Measurements from ENCODE around the gene DUSP16. TPM values are rescaled to one million over a fixed set of nuclear protein-coding genes. Genes with fewer than 3 reads are reported as not detected.
"Not testable (repeated sequence)": the region's sequence is repeated elsewhere in the genome, so short reads cannot be mapped to it uniquely, and the experiment has no call there.

DUSP16 gene
- polyA plus RNA-seq, 4 donors: 22.5 to 83.4 (median 30.1) TPM

GRCh38 chr12:12590961-12591360 is 28.3 kb upstream of the DUSP16 start:
- Histone ChIP-seq H3K27me3 (ENCODE audit: control insufficient read depth in 3 of 3, insufficient read depth in 3 of 3, low read length in 3 of 3) (no peaks in the 10 kb centered on the region), H3K4me1 (ENCODE audit: control insufficient read depth in 3 of 3, insufficient read depth in 2 of 3, low read depth in 1 of 3, low read length in 2 of 3) (peaks cover 0 to 8% (median 3%) of the 10 kb centered on the region in 3 donors), H3K4me3 (ENCODE audit: low read depth in 1 of 3, low read length in 3 of 3) (no peak overlapping the region), H3K9me3 (ENCODE audit: control insufficient read depth in 2 of 2, insufficient read depth in 1 of 2, low read depth in 1 of 2, low read length in 1 of 2) (no peaks in the 10 kb centered on the region), H3K27ac (ENCODE audit: low read depth in 1 of 3, low read length in 2 of 3) (no peak overlapping the region), H3K36me3 (ENCODE audit: control insufficient read depth in 3 of 3, insufficient read depth in 2 of 3, low read depth in 1 of 3, low read length in 3 of 3) (peaks cover 0 to 2% (median 0%) of the 10 kb centered on the region in 3 donors)
- WGBS, 3 donors: 94 to 96% (median 95%) methylated on average over 6 of the region's 6 CpGs
- DNase-seq (no peak), FAIRE-seq (no peak)

GRCh38 chr12:12588436-12588835 is 25.8 kb upstream of the DUSP16 start:
- not testable (repeated sequence) for H3K36me3 ChIP-seq (ENCODE audit: control insufficient read depth in 3 of 3, insufficient read depth in 2 of 3, low read depth in 1 of 3, low read length in 3 of 3); H3K27me3 ChIP-seq (ENCODE audit: control insufficient read depth in 3 of 3, insufficient read depth in 3 of 3, low read length in 3 of 3); H3K4me3 ChIP-seq (ENCODE audit: low read depth in 1 of 3, low read length in 3 of 3); H3K27ac ChIP-seq (ENCODE audit: low read depth in 1 of 3, low read length in 2 of 3); FAIRE-seq; H3K4me1 ChIP-seq (ENCODE audit: control insufficient read depth in 3 of 3, insufficient read depth in 2 of 3, low read depth in 1 of 3, low read length in 2 of 3); DNase-seq; H3K9me3 ChIP-seq (ENCODE audit: control insufficient read depth in 2 of 2, insufficient read depth in 1 of 2, low read depth in 1 of 2, low read length in 1 of 2)
- 71 to 88% (median 77%) methylated on average over 3 of the region's 3 CpGs for WGBS, 3 donors

DNA sequence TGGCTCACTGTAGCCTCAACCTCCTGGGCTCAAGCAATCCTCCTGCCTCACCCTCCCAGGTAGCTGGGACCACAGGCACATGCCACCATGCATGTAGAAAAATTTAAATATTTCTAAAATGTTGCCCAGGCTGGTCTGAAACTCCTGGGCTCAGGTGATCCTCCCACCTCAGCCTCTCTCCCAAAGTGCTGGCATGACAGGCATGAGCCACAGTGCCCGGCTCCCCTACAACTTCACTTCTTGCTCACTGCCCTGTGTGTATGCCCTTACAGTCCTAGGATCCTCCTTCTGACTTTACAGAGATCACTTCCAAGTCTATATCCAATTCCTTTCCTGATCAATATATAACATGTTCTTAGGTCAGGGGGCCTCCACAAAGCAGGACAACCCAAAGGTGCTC is 25.2 kb upstream of the DUSP16 start:
- Histone ChIP-seq H3K9me3 (ENCODE audit: control insufficient read depth in 2 of 2, insufficient read depth in 1 of 2, low read depth in 1 of 2, low read length in 1 of 2) (no peaks in the 10 kb centered on the region), H3K36me3 (ENCODE audit: control insufficient read depth in 3 of 3, insufficient read depth in 2 of 3, low read depth in 1 of 3, low read length in 3 of 3) (peaks cover 0 to 2% (median 0%) of the 10 kb centered on the region in 3 donors), H3K4me1 (ENCODE audit: control insufficient read depth in 3 of 3, insufficient read depth in 2 of 3, low read depth in 1 of 3, low read length in 2 of 3) (peaks cover 0 to 8% (median 3%) of the 10 kb centered on the region in 3 donors), H3K27ac (ENCODE audit: low read depth in 1 of 3, low read length in 2 of 3) (no peak overlapping the region), H3K27me3 (ENCODE audit: control insufficient read depth in 3 of 3, insufficient read depth in 3 of 3, low read length in 3 of 3) (no peaks in the 10 kb centered on the region), H3K4me3 (ENCODE audit: low read depth in 1 of 3, low read length in 3 of 3) (no peak overlapping the region)
- DNase-seq (no peak), FAIRE-seq (no peak)
- WGBS, 3 donors: 79 to 95% (median 87%) methylated on average over 1 of the region's 1 CpG

DNA sequence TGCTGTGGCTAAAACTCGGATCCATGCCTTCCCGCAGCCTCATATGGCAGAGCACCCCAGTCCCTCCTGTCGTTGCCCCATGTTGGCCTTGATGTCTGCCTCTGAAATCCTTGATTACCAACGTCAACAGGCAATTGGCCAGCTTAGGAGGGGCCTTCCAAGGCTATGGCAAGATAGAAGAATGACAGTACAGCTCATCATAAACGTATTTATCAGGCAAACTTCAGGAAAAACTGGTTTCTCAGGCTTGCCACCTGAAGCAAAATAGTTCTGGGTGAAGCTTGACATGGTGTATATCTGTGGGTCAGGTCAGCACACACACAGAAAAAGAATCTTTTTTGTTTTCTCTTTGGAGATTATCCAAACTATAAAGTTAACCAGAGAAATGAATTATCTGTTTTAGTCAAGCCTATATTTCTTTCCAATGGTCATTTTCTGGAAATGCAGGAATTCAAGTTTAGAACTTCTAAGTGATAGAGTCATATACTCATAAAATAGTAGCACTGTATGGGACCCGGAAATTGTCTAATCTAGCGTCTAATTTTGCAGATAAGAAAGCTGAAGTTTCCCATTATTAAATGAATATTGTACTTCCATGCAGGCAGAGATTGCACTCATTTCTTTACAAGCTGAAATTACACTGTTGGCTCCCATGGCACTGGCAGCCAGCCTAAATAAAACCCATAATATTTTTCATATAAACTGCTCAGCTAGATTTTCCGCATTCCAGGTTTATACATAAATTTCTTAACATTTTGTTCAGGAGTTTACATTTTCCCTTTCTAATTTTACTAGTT is 24.4 kb upstream of the DUSP16 start:
- no peak overlapping the region for H3K27ac ChIP-seq (ENCODE audit: low read depth in 1 of 3, low read length in 2 of 3)
- WGBS, 3 donors: 35 to 63% (median 47%) methylated on average over 8 of the region's 8 CpGs

GRCh38 chr12:12585115-12585863 is 22.6 kb upstream of the DUSP16 start:
- Histone ChIP-seq H3K4me3 (ENCODE audit: low read depth in 1 of 3, low read length in 3 of 3) (no peak overlapping the region), H3K27me3 (ENCODE audit: control insufficient read depth in 3 of 3, insufficient read depth in 3 of 3, low read length in 3 of 3) (no peaks in the 10 kb centered on the region), H3K4me1 (ENCODE audit: control insufficient read depth in 3 of 3, insufficient read depth in 2 of 3, low read depth in 1 of 3, low read length in 2 of 3) (peaks cover 0 to 8% (median 3%) of the 10 kb centered on the region in 3 donors), H3K9me3 (ENCODE audit: control insufficient read depth in 2 of 2, insufficient read depth in 1 of 2, low read depth in 1 of 2, low read length in 1 of 2) (no peaks in the 10 kb centered on the region), H3K27ac (ENCODE audit: low read depth in 1 of 3, low read length in 2 of 3) (no peak overlapping the region), H3K36me3 (ENCODE audit: control insufficient read depth in 3 of 3, insufficient read depth in 2 of 3, low read depth in 1 of 3, low read length in 3 of 3) (peaks cover 0 to 2% (median 0%) of the 10 kb centered on the region in 3 donors)
- FAIRE-seq: no peak
- DNase-seq: no peak
- WGBS, 3 donors: 72 to 93% (median 82%) methylated on average over 2 of the region's 2 CpGs

More for the DNA sequence above, 24.4 kb upstream of the DUSP16 start:
- no peaks in the 10 kb centered on the region for H3K27me3 ChIP-seq (ENCODE audit: control insufficient read depth in 3 of 3, insufficient read depth in 3 of 3, low read length in 3 of 3)
- peaks cover 0 to 2% (median 0%) of the 10 kb centered on the region in 3 donors for H3K36me3 ChIP-seq (ENCODE audit: control insufficient read depth in 3 of 3, insufficient read depth in 2 of 3, low read depth in 1 of 3, low read length in 3 of 3)
- no peak for FAIRE-seq
- DNase-seq: peak; percentile 24 to 41
- H3K4me3 ChIP-seq (ENCODE audit: low read depth in 1 of 3, low read length in 3 of 3): no peak overlapping the region
- H3K4me1 ChIP-seq (ENCODE audit: control insufficient read depth in 3 of 3, insufficient read depth in 2 of 3, low read depth in 1 of 3, low read length in 2 of 3): peaks cover 0 to 8% (median 3%) of the 10 kb centered on the region in 3 donors
- no peaks in the 10 kb centered on the region for H3K9me3 ChIP-seq (ENCODE audit: control insufficient read depth in 2 of 2, insufficient read depth in 1 of 2, low read depth in 1 of 2, low read length in 1 of 2)

DNA sequence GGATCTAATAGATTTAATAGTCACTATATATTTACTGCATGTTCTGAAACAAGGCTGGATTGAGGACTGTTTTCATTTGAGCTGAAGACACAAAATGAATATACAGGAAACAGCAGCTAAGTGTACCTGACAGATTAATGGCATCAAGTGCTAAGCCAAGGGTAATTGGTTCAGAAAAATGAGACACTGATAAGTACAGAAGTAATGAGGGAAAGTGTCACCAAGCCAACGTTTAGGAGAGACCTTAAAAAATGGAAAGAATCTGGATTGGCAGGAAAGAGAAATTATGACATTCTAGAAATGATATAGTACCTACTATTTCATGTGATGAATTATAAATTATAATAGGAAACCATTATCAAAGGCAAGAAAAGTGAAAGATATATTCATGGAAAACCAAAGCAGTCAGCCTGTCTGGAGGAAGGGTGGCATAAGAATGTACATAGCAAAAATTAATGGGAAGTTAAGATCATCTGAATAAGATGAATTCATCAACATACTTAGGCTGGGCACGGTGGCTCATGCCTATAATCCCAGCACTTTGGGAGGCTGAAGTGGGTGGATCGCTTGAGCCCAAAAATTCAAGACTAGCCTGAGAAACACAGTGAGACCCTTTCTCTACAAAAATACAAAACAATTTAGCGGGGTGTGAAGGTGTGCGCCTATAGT is 21.0 kb upstream of the DUSP16 start:
- FAIRE-seq (no peak), DNase-seq (no peak)
- Histone ChIP-seq H3K27me3 (ENCODE audit: control insufficient read depth in 3 of 3, insufficient read depth in 3 of 3, low read length in 3 of 3) (no peaks in the 10 kb centered on the region), H3K4me1 (ENCODE audit: control insufficient read depth in 3 of 3, insufficient read depth in 2 of 3, low read depth in 1 of 3, low read length in 2 of 3) (peaks cover 0 to 8% (median 3%) of the 10 kb centered on the region in 3 donors), H3K4me3 (ENCODE audit: low read depth in 1 of 3, low read length in 3 of 3) (no peak overlapping the region), H3K27ac (ENCODE audit: low read depth in 1 of 3, low read length in 2 of 3) (no peak overlapping the region), H3K36me3 (ENCODE audit: control insufficient read depth in 3 of 3, insufficient read depth in 2 of 3, low read depth in 1 of 3, low read length in 3 of 3) (peaks cover 0 to 2% (median 0%) of the 10 kb centered on the region in 3 donors), H3K9me3 (ENCODE audit: control insufficient read depth in 2 of 2, insufficient read depth in 1 of 2, low read depth in 1 of 2, low read length in 1 of 2) (no peaks in the 10 kb centered on the region)
- WGBS, 3 donors: 81 to 85% (median 81%) methylated on average over 5 of the region's 5 CpGs

GRCh38 chr12:12582895-12583303 is 20.2 kb upstream of the DUSP16 start:
- Histone ChIP-seq H3K4me1 (ENCODE audit: control insufficient read depth in 3 of 3, insufficient read depth in 2 of 3, low read depth in 1 of 3, low read length in 2 of 3) (peaks cover 0 to 6% (median 3%) of the 10 kb centered on the region in 3 donors), H3K27me3 (ENCODE audit: control insufficient read depth in 3 of 3, insufficient read depth in 3 of 3, low read length in 3 of 3) (no peaks in the 10 kb centered on the region), H3K4me3 (ENCODE audit: low read depth in 1 of 3, low read length in 3 of 3) (no peak overlapping the region), H3K27ac (ENCODE audit: low read depth in 1 of 3, low read length in 2 of 3) (no peak overlapping the region), H3K9me3 (ENCODE audit: control insufficient read depth in 2 of 2, insufficient read depth in 1 of 2, low read depth in 1 of 2, low read length in 1 of 2) (no peaks in the 10 kb centered on the region), H3K36me3 (ENCODE audit: control insufficient read depth in 3 of 3, insufficient read depth in 2 of 3, low read depth in 1 of 3, low read length in 3 of 3) (peaks cover 0 to 2% (median 0%) of the 10 kb centered on the region in 3 donors)
- DNase-seq (no peak), FAIRE-seq (no peak)
- WGBS, 3 donors: 48 to 84% (median 68%) methylated on average over 6 of the region's 6 CpGs

GRCh38 chr12:12582193-12582881 is 19.7 kb upstream of the DUSP16 start:
- WGBS, 3 donors: 68 to 84% (median 70%) methylated on average over 4 of the region's 4 CpGs
- FAIRE-seq (no peak), DNase-seq (no peak)
- H3K36me3 ChIP-seq (ENCODE audit: control insufficient read depth in 3 of 3, insufficient read depth in 2 of 3, low read depth in 1 of 3, low read length in 3 of 3): peaks cover 0 to 2% (median 0%) of the 10 kb centered on the region in 3 donors
- H3K27me3 ChIP-seq (ENCODE audit: control insufficient read depth in 3 of 3, insufficient read depth in 3 of 3, low read length in 3 of 3): no peaks in the 10 kb centered on the region
- no peaks in the 10 kb centered on the region for H3K9me3 ChIP-seq (ENCODE audit: control insufficient read depth in 2 of 2, insufficient read depth in 1 of 2, low read depth in 1 of 2, low read length in 1 of 2)
- H3K27ac ChIP-seq (ENCODE audit: low read depth in 1 of 3, low read length in 2 of 3): no peak overlapping the region
- H3K4me3 ChIP-seq (ENCODE audit: low read depth in 1 of 3, low read length in 3 of 3): no peak overlapping the region
- H3K4me1 ChIP-seq (ENCODE audit: control insufficient read depth in 3 of 3, insufficient read depth in 2 of 3, low read depth in 1 of 3, low read length in 2 of 3): peaks cover 0 to 3% (median under 1%) of the 10 kb centered on the region in 3 donors
